Smooth muscle cell (in vitro differentiated cells): Measurements from ENCODE around the gene CALM3. TPM values are rescaled to one million over a fixed set of nuclear protein-coding genes. Genes with fewer than 3 reads are reported as not detected.

Source experiments
- DNase-seq: peaks from one replicate; lab custom pipeline; 2025; ENCODE audit not compliant: unreplicated experiment; lab: John Stamatoyannopoulos, UW
- H2AFZ ChIP-seq: fragments of 200-600 bp; sonication (generic); 2 replicates; pipeline ENCODE4 v1.6.0; 2016; ENCODE audit warnings: antibody characterized with exemption, low read depth, mild to moderate bottlenecking
- H3F3A ChIP-seq: fragments of 200-600 bp; sonication (generic); 2 replicates; pipeline ENCODE4 v1.6.0; 2017; ENCODE audit warnings: antibody characterized with exemption, low read depth
- H3K27ac ChIP-seq: fragments of 200-600 bp; sonication (generic); 2 replicates; pipeline ENCODE4 v1.5.1; 2016; ENCODE audit warnings: low read depth, mild to moderate bottlenecking
- H3K27me3 ChIP-seq: fragments of 200-600 bp; sonication (generic); 2 replicates; pipeline ENCODE4 v1.6.1; 2016; ENCODE audit warnings: low read depth, mild to moderate bottlenecking
- H3K36me3 ChIP-seq: fragments of 200-600 bp; sonication (generic); 2 replicates; pipeline ENCODE4 v1.5.1; 2016; ENCODE audit warnings: low read depth
- H3K4me1 ChIP-seq: fragments of 200-600 bp; sonication (generic); 2 replicates; pipeline ENCODE4 v1.5.1; 2016; ENCODE audit warnings: low read depth
- H3K4me2 ChIP-seq: fragments of 200-600 bp; sonication (generic); 2 replicates; pipeline ENCODE4 v1.6.0; 2016; ENCODE audit warnings: mild to moderate bottlenecking
- H3K4me3 ChIP-seq: fragments of 200-600 bp; sonication (generic); 2 replicates; pipeline ENCODE4 v1.5.1; 2016; ENCODE audit warnings: mild to moderate bottlenecking
- H3K79me2 ChIP-seq: fragments of 200-600 bp; sonication (generic); 2 replicates; pipeline ENCODE4 v1.6.0; 2016; ENCODE audit warnings: low read depth, mild to moderate bottlenecking
- H3K9ac ChIP-seq: fragments of 200-600 bp; sonication (generic); 2 replicates; pipeline ENCODE4 v1.6.0; 2016; ENCODE audit warnings: low read depth
- H3K9me3 ChIP-seq: fragments of 200-600 bp; sonication (generic); replicated peaks from 2 replicates; pipeline ENCODE4 v1.5.1; 2016; ENCODE audit warnings: low read depth
- H4K20me1 ChIP-seq: fragments of 200-600 bp; sonication (generic); 2 replicates; pipeline ENCODE4 v1.6.0; 2016; ENCODE audit warnings: low read depth
- CTCF ChIP-seq: fragments of 200-600 bp; sonication (generic); IDR thresholded peaks from 2 replicates; pipeline ENCODE4 v1.5.1; 2017; ENCODE audit warnings: borderline replicate concordance, mild to moderate bottlenecking, antibody characterized with exemption; ENCODE audit not compliant: insufficient read depth, poor library complexity, severe bottlenecking
- WGBS: methylation state at CpG from one replicate; pipeline ENCODE4 v1.1.7; 2016; ENCODE audit warnings: low lambda C conversion rate; 5-methylcytosine and 5-hydroxymethylcytosine counted together
- polyA plus RNA-seq: library from polyadenylated mRNA; unstranded; fragments of >200 nt; fragmentation: Nextera tagmentation; extraction: Ambion mirVana; gene quantifications from 2 replicates; pipeline ENCODE4 v1.2.1, GENCODE V29; 2016
- total RNA-seq: library from RNA; depleted of rRNA; stranded (reverse); fragments of >200 nt; gene quantifications from 2 replicates; pipeline ENCODE4 v1.2.3, GENCODE V29; 2014

CALM3 gene
- total and polyA plus RNA-seq, 2 experiments from 2014 or later: 172 to 183 TPM

GRCh38 chr19:46602392-46603194, 1.5 kb downstream of the CALM3 start:
- Histone ChIP-seq H3K27me3 (no peaks in the 10 kb centered on the region), H3F3A (no peaks in the 10 kb centered on the region), H3K36me3 (no peaks in the 10 kb centered on the region), H3K4me1 (peaks cover 16% of the 10 kb centered on the region), H3K4me2 (peak overlapping the region; percentile 99), H3K27ac (peak overlapping the region; percentile 60), H2AFZ (no peak overlapping the region), H4K20me1 (peaks cover 56% of the 10 kb centered on the region), H3K9ac (peak overlapping the region; percentile 35), H3K9me3 (no peaks in the 10 kb centered on the region), H3K79me2 (peaks cover 51% of the 10 kb centered on the region), H3K4me3 (peak overlapping the region; percentile 99)
- WGBS: 36% methylated on average over 23 of the region's 23 CpGs
- DNase-seq: no peak
- no peak for TF ChIP-seq CTCF

DNA sequence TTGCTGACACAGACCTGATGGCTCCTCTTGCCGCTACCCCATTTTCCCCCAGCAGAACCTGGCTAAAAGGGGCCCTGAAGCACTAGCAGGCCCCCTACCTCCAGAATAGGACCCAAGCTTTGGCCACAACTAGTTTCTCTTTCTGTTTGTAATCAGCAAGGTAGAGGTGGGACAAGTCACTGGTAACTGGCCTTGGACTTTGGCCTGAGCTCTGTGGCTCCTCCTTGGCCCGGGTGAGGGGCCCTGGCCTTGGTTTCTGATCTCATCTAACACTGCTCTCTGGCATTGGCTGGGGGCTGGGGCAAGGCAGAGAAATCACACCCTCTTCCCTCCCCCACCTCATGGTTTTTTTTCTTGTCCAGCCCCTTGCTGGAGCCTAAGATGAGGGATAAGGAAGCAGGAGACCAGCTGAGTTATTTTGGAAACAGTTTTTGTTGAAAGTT, 2.1 kb downstream of the CALM3 start:
- no peak for DNase-seq
- TF ChIP-seq CTCF: no peak
- Histone ChIP-seq H2AFZ (no peak overlapping the region), H3K79me2 (peaks cover 51% of the 10 kb centered on the region), H3K36me3 (no peaks in the 10 kb centered on the region), H3K4me3 (peak overlapping the region; percentile 99), H3K27me3 (no peaks in the 10 kb centered on the region), H3K4me2 (peak overlapping the region; percentile 99), H3K27ac (peak overlapping the region; percentile 60), H3K4me1 (peaks cover 16% of the 10 kb centered on the region), H3F3A (no peaks in the 10 kb centered on the region), H4K20me1 (peaks cover 60% of the 10 kb centered on the region), H3K9ac (peak overlapping the region; percentile 35), H3K9me3 (no peaks in the 10 kb centered on the region)
- 31% methylated on average over 2 of the region's 2 CpGs for WGBS

GRCh38 chr19:46603752-46604231, 2.7 kb downstream of the CALM3 start:
- H3K4me3 ChIP-seq: peak overlapping the region; percentile 99
- H3K79me2 ChIP-seq: peaks cover 51% of the 10 kb centered on the region
- WGBS: 75% methylated on average over 9 of the region's 9 CpGs
- H2AFZ ChIP-seq: no peak overlapping the region
- H3K9me3 ChIP-seq: no peaks in the 10 kb centered on the region
- peaks cover 16% of the 10 kb centered on the region for H3K4me1 ChIP-seq
- peaks cover 60% of the 10 kb centered on the region for H4K20me1 ChIP-seq
- no peaks in the 10 kb centered on the region for H3K27me3 ChIP-seq
- no peaks in the 10 kb centered on the region for H3F3A ChIP-seq
- H3K9ac ChIP-seq: no peak overlapping the region
- peak overlapping the region; percentile 99 for H3K4me2 ChIP-seq
- TF ChIP-seq CTCF: no peak
- no peaks in the 10 kb centered on the region for H3K36me3 ChIP-seq
- no peak overlapping the region for H3K27ac ChIP-seq
- DNase-seq: no peak
